ENCODE measurements around the gene BMAL1. TPM values are rescaled to one million over a fixed set of nuclear protein-coding genes. Genes with fewer than 3 reads are reported as not detected.

BMAL1 gene
- total RNA-seq, 1 donor from 2014 or later = 22.4 TPM

GRCh38 chr11:13290221-13290980, 12.8 kb downstream of the BMAL1 start:
- intact Hi-C loops (cut with micrococcal nuclease) = no loop called here
- H3K27me3 Mint-ChIP-seq = no peaks in the 10 kb centered on the region
- H3K27ac Mint-ChIP-seq = peak overlapping the region; percentile 29
- no peak overlapping the region for H3K4me3 Mint-ChIP-seq
- peaks cover 56% of the 10 kb centered on the region for H3K4me1 Mint-ChIP-seq
- DNase-seq = no peak
- H3K36me3 Mint-ChIP-seq (ENCODE audit: low read depth) = peaks cover 10% of the 10 kb centered on the region
- H3K9me3 Mint-ChIP-seq = peaks cover 5% of the 10 kb centered on the region

- Mint-ChIP-seq H3K4me3 (no peak overlapping the region), H3K27ac (no peak overlapping the region), H3K9me3 (peaks cover 5% of the 10 kb centered on the region), H3K4me1 (peaks cover 58% of the 10 kb centered on the region), H3K27me3 (no peaks in the 10 kb centered on the region), H3K36me3 (ENCODE audit: low read depth) (peaks cover 10% of the 10 kb centered on the region)
- DNase-seq = no peak
- intact Hi-C loops (cut with micrococcal nuclease) = no loop called here
Observed at GRCh38 chr11:13291361-13291760, 13.8 kb downstream of the BMAL1 start.

- H3K4me1 Mint-ChIP-seq = peaks cover 58% of the 10 kb centered on the region
- intact Hi-C loops (cut with micrococcal nuclease) = no loop called here
Observed at GRCh38 chr11:13291800-13292199, 14.2 kb downstream of the BMAL1 start.

GRCh38 chr11:13292970-13293369, 15.4 kb downstream of the BMAL1 start:
- DNase-seq = no peak
- Mint-ChIP-seq H3K4me1 (peaks cover 56% of the 10 kb centered on the region), H3K27me3 (no peaks in the 10 kb centered on the region), H3K27ac (no peak overlapping the region), H3K4me3 (no peak overlapping the region), H3K36me3 (ENCODE audit: low read depth) (peaks cover 10% of the 10 kb centered on the region), H3K9me3 (peaks cover 5% of the 10 kb centered on the region)
- intact Hi-C loops (cut with micrococcal nuclease) = no loop called here

More at GRCh38 chr11:13291800-13292199, 14.2 kb downstream of the BMAL1 start:
- Mint-ChIP-seq H3K27me3 (no peaks in the 10 kb centered on the region), H3K4me3 (no peak overlapping the region), H3K36me3 (ENCODE audit: low read depth) (peaks cover 10% of the 10 kb centered on the region), H3K9me3 (peaks cover 5% of the 10 kb centered on the region), H3K27ac (no peak overlapping the region)
- no peak for DNase-seq

GRCh38 chr11:13294178-13294577, 16.6 kb downstream of the BMAL1 start:
- intact Hi-C loops (cut with micrococcal nuclease) = no loop called here
- H3K36me3 Mint-ChIP-seq (ENCODE audit: low read depth) = peaks cover 9% of the 10 kb centered on the region
- H3K4me3 Mint-ChIP-seq = no peak overlapping the region
- DNase-seq = no peak
- H3K27ac Mint-ChIP-seq = no peak overlapping the region
- H3K27me3 Mint-ChIP-seq = no peaks in the 10 kb centered on the region
- H3K9me3 Mint-ChIP-seq = no peaks in the 10 kb centered on the region
- peaks cover 54% of the 10 kb centered on the region for H3K4me1 Mint-ChIP-seq

GRCh38 chr11:13294771-13295579, 17.4 kb downstream of the BMAL1 start:
- no peak for DNase-seq
- H3K4me1 Mint-ChIP-seq = peaks cover 52% of the 10 kb centered on the region
- H3K27ac Mint-ChIP-seq = no peak overlapping the region
- H3K27me3 Mint-ChIP-seq = no peaks in the 10 kb centered on the region
- no peak overlapping the region for H3K4me3 Mint-ChIP-seq
- intact Hi-C loops (cut with micrococcal nuclease) = no loop called here
- H3K9me3 Mint-ChIP-seq = no peaks in the 10 kb centered on the region
- peaks cover 6% of the 10 kb centered on the region for H3K36me3 Mint-ChIP-seq (ENCODE audit: low read depth)

GRCh38 chr11:13297308-13297916, 19.8 kb downstream of the BMAL1 start:
- Mint-ChIP-seq H3K4me3 (no peak overlapping the region), H3K9me3 (no peaks in the 10 kb centered on the region), H3K27ac (peak overlapping the region; percentile 8), H3K36me3 (ENCODE audit: low read depth) (peaks cover 4% of the 10 kb centered on the region), H3K4me1 (peaks cover 46% of the 10 kb centered on the region), H3K27me3 (no peaks in the 10 kb centered on the region)
- intact Hi-C loops (cut with micrococcal nuclease) = no loop called here
- no peak for DNase-seq

- no peak overlapping the region for H3K4me3 Mint-ChIP-seq
- peak overlapping the region; percentile 8 for H3K27ac Mint-ChIP-seq
- peak; percentile 76 for DNase-seq
- H3K27me3 Mint-ChIP-seq = no peaks in the 10 kb centered on the region
- peaks cover 48% of the 10 kb centered on the region for H3K4me1 Mint-ChIP-seq
- intact Hi-C loops (cut with micrococcal nuclease) = no loop called here
- H3K9me3 Mint-ChIP-seq = no peaks in the 10 kb centered on the region
- H3K36me3 Mint-ChIP-seq (ENCODE audit: low read depth) = peaks cover 2% of the 10 kb centered on the region
Observed at GRCh38 chr11:13297917-13298356, 20.3 kb downstream of the BMAL1 start.

GRCh38 chr11:13298765-13299164, 21.2 kb downstream of the BMAL1 start:
- no peak overlapping the region for H3K27ac Mint-ChIP-seq
- H3K4me1 Mint-ChIP-seq = peaks cover 53% of the 10 kb centered on the region
- H3K27me3 Mint-ChIP-seq = no peaks in the 10 kb centered on the region
- intact Hi-C loops (cut with micrococcal nuclease) = no loop called here
- peaks cover 6% of the 10 kb centered on the region for H3K9me3 Mint-ChIP-seq
- H3K36me3 Mint-ChIP-seq (ENCODE audit: low read depth) = peaks cover 7% of the 10 kb centered on the region
- H3K4me3 Mint-ChIP-seq = no peak overlapping the region
- DNase-seq = no peak

- Mint-ChIP-seq H3K27me3 (no peaks in the 10 kb centered on the region), H3K36me3 (ENCODE audit: low read depth) (peaks cover 13% of the 10 kb centered on the region), H3K4me1 (peaks cover 44% of the 10 kb centered on the region), H3K4me3 (no peak overlapping the region), H3K9me3 (peaks cover 8% of the 10 kb centered on the region), H3K27ac (no peak overlapping the region)
- no peak for DNase-seq
- intact Hi-C loops (cut with micrococcal nuclease) = no loop called here
Observed at GRCh38 chr11:13301522-13301921, 23.9 kb downstream of the BMAL1 start.

GRCh38 chr11:13302420-13302958, 24.9 kb downstream of the BMAL1 start:
- H3K4me1 Mint-ChIP-seq = peaks cover 36% of the 10 kb centered on the region
- H3K36me3 Mint-ChIP-seq (ENCODE audit: low read depth) = peaks cover 13% of the 10 kb centered on the region
- no peaks in the 10 kb centered on the region for H3K27me3 Mint-ChIP-seq
- DNase-seq = no peak
- no peak overlapping the region for H3K27ac Mint-ChIP-seq
- no peak overlapping the region for H3K4me3 Mint-ChIP-seq
- intact Hi-C loops (cut with micrococcal nuclease) = no loop called here
- peaks cover 8% of the 10 kb centered on the region for H3K9me3 Mint-ChIP-seq

GRCh38 chr11:13303668-13304649, 26.4 kb downstream of the BMAL1 start:
- intact Hi-C loops (cut with micrococcal nuclease) = no loop called here
- peaks cover 13% of the 10 kb centered on the region for H3K36me3 Mint-ChIP-seq (ENCODE audit: low read depth)
- peak overlapping the region; percentile 56 for H3K27ac Mint-ChIP-seq
- peaks cover 8% of the 10 kb centered on the region for H3K9me3 Mint-ChIP-seq
- H3K27me3 Mint-ChIP-seq = no peaks in the 10 kb centered on the region
- peak overlapping the region; percentile 29 for H3K4me3 Mint-ChIP-seq
- peaks cover 26% of the 10 kb centered on the region for H3K4me1 Mint-ChIP-seq
- DNase-seq = no peak

Data from activated CD4-positive, alpha-beta T cell treated with anti-CD3 and anti-CD28 coated beads, Interleukin-2, amount 10 ng/mL, durations not matched to agents 24 days and 14 days (primary cell).